ENCODE data around the gene COPA. TPM values are rescaled to one million over a fixed set of nuclear protein-coding genes. Genes with fewer than 3 reads are reported as not detected.

The COPA gene
- polyA plus RNA-seq, 1 of the 3 experiments (the other 2 are of a cell fraction), result 91.4 TPM

DNA sequence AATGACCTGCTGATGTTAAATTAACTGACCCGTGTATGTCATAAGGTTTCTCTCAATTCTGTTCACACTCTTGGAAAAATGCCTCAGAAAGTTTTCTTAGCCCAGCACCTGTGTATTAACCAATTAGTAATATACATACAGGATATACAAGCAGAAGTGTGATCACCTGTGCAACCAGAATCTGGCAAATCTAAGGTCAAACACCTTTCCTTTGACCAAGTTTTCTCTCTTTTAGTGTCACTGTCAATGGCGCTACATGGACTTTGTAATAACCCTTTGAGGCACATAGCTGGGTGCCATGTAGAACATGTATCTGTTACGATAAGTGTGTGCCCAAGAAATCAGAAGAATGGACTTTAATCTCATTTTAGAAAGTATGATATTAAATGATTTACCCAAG is 1.2 kb upstream of the COPA start:
- Histone ChIP-seq H3F3A (replicated peaks; ENCODE audit: insufficient read depth) (no peaks in the 10 kb centered on the region), H3K79me2 (ENCODE audit: insufficient read depth) (peaks cover 71% of the 10 kb centered on the region), H3K9me2 (no peaks in the 10 kb centered on the region), H3K27me3 (ENCODE audit: insufficient read depth) (no peaks in the 10 kb centered on the region), H3K4me1 (ENCODE audit: control insufficient read depth in 1 of 2, insufficient read depth in 2 of 2, low read depth in 1 of 2, low read length in 1 of 2) (peaks cover 3 to 15% of the 10 kb centered on the region in 2 experiments; a peak in 2 of 4 replicates), H3K4me3 (ENCODE audit: low read depth in 2 of 2, low read length in 1 of 2) (peak overlapping the region; percentile 94 to 98), H3K9me3 (no peaks in the 10 kb centered on the region), H3K4me2 (peak overlapping the region; percentile 83), H3K36me3 (replicated peaks in 1 of 2; ENCODE audit: control insufficient read depth in 1 of 2, insufficient read depth in 2 of 2, low read length in 1 of 2) (peaks cover 29 to 45% of the 10 kb centered on the region in 2 experiments), H3K9ac (peak overlapping the region; percentile 98), H3K27ac (ENCODE audit: low read depth in 2 of 2, low read length in 1 of 2) (no peak overlapping the region), H4K20me1 (ENCODE audit: insufficient read depth) (peaks cover 27% of the 10 kb centered on the region), H2AFZ (ENCODE audit: low read depth) (peak overlapping the region; percentile 93; the same call in 1 of the 2 replicates)
- WGBS (ENCODE audit: low lambda C conversion rate), result 80% methylated on average over 3 of the region's 3 CpGs
- no peak for TF ChIP-seq RAD21 (IDR thresholded peaks at IDR 0.05; ENCODE audit: low read length)
- TF ChIP-seq, protein P1, sequence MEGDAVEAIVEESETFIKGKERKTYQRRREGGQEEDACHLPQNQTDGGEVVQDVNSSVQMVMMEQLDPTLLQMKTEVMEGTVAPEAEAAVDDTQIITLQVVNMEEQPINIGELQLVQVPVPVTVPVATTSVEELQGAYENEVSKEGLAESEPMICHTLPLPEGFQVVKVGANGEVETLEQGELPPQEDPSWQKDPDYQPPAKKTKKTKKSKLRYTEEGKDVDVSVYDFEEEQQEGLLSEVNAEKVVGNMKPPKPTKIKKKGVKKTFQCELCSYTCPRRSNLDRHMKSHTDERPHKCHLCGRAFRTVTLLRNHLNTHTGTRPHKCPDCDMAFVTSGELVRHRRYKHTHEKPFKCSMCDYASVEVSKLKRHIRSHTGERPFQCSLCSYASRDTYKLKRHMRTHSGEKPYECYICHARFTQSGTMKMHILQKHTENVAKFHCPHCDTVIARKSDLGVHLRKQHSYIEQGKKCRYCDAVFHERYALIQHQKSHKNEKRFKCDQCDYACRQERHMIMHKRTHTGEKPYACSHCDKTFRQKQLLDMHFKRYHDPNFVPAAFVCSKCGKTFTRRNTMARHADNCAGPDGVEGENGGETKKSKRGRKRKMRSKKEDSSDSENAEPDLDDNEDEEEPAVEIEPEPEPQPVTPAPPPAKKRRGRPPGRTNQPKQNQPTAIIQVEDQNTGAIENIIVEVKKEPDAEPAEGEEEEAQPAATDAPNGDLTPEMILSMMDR (IDR thresholded peaks at IDR 0.05), result no peak
- TF ChIP-seq, protein P2, sequence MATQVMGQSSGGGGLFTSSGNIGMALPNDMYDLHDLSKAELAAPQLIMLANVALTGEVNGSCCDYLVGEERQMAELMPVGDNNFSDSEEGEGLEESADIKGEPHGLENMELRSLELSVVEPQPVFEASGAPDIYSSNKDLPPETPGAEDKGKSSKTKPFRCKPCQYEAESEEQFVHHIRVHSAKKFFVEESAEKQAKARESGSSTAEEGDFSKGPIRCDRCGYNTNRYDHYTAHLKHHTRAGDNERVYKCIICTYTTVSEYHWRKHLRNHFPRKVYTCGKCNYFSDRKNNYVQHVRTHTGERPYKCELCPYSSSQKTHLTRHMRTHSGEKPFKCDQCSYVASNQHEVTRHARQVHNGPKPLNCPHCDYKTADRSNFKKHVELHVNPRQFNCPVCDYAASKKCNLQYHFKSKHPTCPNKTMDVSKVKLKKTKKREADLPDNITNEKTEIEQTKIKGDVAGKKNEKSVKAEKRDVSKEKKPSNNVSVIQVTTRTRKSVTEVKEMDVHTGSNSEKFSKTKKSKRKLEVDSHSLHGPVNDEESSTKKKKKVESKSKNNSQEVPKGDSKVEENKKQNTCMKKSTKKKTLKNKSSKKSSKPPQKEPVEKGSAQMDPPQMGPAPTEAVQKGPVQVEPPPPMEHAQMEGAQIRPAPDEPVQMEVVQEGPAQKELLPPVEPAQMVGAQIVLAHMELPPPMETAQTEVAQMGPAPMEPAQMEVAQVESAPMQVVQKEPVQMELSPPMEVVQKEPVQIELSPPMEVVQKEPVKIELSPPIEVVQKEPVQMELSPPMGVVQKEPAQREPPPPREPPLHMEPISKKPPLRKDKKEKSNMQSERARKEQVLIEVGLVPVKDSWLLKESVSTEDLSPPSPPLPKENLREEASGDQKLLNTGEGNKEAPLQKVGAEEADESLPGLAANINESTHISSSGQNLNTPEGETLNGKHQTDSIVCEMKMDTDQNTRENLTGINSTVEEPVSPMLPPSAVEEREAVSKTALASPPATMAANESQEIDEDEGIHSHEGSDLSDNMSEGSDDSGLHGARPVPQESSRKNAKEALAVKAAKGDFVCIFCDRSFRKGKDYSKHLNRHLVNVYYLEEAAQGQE (IDR thresholded peaks at IDR 0.05; ENCODE audit: low read depth, low read length), result no peak
- TF ChIP-seq NFIC (IDR thresholded peaks at IDR 0.05; ENCODE audit: borderline replicate concordance), result no peak
- TF ChIP-seq EP300 (IDR thresholded peaks at IDR 0.05; ENCODE audit: borderline replicate concordance in 1 of 2, low read depth in 1 of 2, low read length in 1 of 2), result no peak
- TF ChIP-seq RFX5 (IDR thresholded peaks at IDR 0.05; ENCODE audit: low read length), result no peak
- TF ChIP-seq, protein P3, sequence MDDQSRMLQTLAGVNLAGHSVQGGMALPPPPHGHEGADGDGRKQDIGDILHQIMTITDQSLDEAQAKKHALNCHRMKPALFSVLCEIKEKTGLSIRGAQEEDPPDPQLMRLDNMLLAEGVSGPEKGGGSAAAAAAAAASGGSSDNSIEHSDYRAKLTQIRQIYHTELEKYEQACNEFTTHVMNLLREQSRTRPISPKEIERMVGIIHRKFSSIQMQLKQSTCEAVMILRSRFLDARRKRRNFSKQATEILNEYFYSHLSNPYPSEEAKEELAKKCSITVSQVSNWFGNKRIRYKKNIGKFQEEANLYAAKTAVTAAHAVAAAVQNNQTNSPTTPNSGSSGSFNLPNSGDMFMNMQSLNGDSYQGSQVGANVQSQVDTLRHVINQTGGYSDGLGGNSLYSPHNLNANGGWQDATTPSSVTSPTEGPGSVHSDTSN (IDR thresholded peaks at IDR 0.05), result no peak
- no peak for TF ChIP-seq FOSL2 (IDR thresholded peaks at IDR 0.05; ENCODE audit: borderline replicate concordance, low read depth)
- TF ChIP-seq, protein P4, sequence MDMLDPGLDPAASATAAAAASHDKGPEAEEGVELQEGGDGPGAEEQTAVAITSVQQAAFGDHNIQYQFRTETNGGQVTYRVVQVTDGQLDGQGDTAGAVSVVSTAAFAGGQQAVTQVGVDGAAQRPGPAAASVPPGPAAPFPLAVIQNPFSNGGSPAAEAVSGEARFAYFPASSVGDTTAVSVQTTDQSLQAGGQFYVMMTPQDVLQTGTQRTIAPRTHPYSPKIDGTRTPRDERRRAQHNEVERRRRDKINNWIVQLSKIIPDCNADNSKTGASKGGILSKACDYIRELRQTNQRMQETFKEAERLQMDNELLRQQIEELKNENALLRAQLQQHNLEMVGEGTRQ (IDR thresholded peaks at IDR 0.05; ENCODE audit: borderline replicate concordance, low read depth, low read length), result no peak
- TF ChIP-seq, protein P5, sequence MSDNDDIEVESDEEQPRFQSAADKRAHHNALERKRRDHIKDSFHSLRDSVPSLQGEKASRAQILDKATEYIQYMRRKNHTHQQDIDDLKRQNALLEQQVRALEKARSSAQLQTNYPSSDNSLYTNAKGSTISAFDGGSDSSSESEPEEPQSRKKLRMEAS (IDR thresholded peaks at IDR 0.05; ENCODE audit: low read depth), result no peak
- TF ChIP-seq MEF2A (IDR thresholded peaks at IDR 0.05; ENCODE audit: borderline replicate concordance, low read depth), result no peak
- TF ChIP-seq MXI1 (IDR thresholded peaks at IDR 0.05; ENCODE audit: low read depth, low read length), result no peak
- no peak for TF ChIP-seq JUND (IDR thresholded peaks at IDR 0.05)
- TF ChIP-seq SMC3 (IDR thresholded peaks at IDR 0.05; ENCODE audit: low read depth, low read length), result no peak
- no peak for TF ChIP-seq SIN3A (IDR thresholded peaks at IDR 0.05; ENCODE audit: borderline replicate concordance, low read depth, low read length)
- TF ChIP-seq TAF1 (IDR thresholded peaks at IDR 0.05; ENCODE audit: borderline replicate concordance, low read depth, low read length), result no peak
- TF ChIP-seq, protein P6, sequence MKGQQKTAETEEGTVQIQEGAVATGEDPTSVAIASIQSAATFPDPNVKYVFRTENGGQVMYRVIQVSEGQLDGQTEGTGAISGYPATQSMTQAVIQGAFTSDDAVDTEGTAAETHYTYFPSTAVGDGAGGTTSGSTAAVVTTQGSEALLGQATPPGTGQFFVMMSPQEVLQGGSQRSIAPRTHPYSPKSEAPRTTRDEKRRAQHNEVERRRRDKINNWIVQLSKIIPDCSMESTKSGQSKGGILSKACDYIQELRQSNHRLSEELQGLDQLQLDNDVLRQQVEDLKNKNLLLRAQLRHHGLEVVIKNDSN (IDR thresholded peaks at IDR 0.05; ENCODE audit: borderline replicate concordance, low read depth), result no peak
- TF ChIP-seq, protein P7, sequence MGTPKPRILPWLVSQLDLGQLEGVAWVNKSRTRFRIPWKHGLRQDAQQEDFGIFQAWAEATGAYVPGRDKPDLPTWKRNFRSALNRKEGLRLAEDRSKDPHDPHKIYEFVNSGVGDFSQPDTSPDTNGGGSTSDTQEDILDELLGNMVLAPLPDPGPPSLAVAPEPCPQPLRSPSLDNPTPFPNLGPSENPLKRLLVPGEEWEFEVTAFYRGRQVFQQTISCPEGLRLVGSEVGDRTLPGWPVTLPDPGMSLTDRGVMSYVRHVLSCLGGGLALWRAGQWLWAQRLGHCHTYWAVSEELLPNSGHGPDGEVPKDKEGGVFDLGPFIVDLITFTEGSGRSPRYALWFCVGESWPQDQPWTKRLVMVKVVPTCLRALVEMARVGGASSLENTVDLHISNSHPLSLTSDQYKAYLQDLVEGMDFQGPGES (IDR thresholded peaks at IDR 0.05; ENCODE audit: low read depth, low read length), result no peak
- TF ChIP-seq YY1 (IDR thresholded peaks at IDR 0.05; ENCODE audit: low read depth), result no peak
- TF ChIP-seq GABPA (IDR thresholded peaks at IDR 0.05; ENCODE audit: low read depth), result no peak
- no peak for DNase-seq
- ChIA-PET POLR2A (interaction anchor here (0.7 to 0.9 kb wide), 2 partner anchors 15 to 82 kb away, joined by 3 read pairs; partner anchors contain the start of gene DCAF8), CTCF (interaction anchor here (0.8 to 4.5 kb wide), 5 partner anchors 10 to 53 kb away, joined by 3 to 20 read pairs (median 3); no protein-coding TSS in a partner anchor)
